ENCODE measurements around the gene SMIM36.
"Not testable (repeated sequence)": the region's sequence is repeated elsewhere in the genome, so short reads cannot be mapped to it uniquely, and the experiment has no call there.

The SMIM36 gene

DNA sequence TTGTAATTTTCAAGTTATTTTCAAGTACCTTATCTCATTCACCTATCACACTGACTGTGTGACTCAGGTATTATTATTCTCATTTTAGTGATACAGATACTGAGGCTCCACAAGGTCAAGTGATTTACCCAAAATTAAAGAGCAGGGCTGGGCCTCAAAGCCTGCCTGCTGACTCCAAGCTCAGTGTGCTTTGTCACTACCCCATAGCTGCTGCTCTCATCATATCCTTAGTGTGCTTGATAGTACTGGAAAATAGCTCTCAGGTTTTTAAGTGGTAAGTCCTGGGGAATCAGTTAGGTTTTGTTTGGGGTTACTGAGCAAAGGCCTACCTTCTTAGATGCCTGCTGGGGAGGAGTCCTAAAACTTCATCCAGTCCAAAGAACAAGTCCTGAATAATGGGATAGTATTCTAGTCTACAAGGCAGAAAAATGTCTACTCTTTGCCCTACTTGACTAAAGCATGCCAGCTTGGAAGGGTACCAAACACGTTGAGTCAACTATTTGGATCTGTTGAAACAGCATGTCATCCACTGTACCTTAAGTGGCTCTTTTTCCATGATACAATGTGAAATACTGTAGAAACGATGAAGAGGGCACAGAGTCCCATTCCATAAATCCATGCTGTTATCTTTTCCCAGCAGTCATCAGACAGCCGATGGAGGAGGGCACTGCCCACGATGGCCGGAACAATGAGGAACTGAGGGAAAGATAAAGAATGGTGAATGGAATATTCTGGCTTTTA is 100.4 kb downstream of the SMIM36 start:
- no peak for DNase-seq

DNA sequence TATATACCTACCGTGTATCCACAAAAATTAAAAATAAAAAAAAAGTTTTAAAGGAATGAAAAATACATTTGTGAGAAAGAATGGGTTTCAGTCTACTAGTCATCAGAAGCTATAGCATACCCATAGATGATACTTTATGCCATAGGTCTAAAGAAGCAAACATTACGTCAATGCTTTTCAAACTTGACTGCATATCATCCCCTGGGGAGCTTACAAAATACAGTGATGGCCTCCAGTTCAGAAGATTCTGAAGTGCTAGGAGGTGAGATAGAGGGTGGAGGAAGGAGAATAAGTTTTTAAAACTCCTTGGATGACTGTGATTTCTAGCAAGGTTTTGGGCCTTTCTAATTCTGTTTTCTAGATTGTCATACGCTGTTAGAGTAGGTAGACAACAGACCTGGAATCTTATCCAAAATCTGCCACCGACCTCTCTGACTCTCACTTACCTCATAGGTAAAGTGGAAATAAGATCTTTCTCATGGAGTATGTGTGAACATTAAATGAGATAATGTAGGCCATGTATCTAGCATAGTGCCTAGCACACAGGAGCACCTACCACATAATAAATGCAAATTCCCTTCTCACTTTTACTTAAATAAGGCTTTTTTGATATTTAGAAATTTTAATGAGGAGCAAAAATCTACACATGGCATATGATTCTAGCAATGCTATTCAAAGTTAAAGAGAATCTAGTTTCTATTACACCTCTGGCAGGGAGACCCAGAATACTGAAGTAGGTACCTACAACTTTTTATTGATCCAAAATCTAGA is 102.0 kb downstream of the SMIM36 start:
- no peak for DNase-seq

DNA sequence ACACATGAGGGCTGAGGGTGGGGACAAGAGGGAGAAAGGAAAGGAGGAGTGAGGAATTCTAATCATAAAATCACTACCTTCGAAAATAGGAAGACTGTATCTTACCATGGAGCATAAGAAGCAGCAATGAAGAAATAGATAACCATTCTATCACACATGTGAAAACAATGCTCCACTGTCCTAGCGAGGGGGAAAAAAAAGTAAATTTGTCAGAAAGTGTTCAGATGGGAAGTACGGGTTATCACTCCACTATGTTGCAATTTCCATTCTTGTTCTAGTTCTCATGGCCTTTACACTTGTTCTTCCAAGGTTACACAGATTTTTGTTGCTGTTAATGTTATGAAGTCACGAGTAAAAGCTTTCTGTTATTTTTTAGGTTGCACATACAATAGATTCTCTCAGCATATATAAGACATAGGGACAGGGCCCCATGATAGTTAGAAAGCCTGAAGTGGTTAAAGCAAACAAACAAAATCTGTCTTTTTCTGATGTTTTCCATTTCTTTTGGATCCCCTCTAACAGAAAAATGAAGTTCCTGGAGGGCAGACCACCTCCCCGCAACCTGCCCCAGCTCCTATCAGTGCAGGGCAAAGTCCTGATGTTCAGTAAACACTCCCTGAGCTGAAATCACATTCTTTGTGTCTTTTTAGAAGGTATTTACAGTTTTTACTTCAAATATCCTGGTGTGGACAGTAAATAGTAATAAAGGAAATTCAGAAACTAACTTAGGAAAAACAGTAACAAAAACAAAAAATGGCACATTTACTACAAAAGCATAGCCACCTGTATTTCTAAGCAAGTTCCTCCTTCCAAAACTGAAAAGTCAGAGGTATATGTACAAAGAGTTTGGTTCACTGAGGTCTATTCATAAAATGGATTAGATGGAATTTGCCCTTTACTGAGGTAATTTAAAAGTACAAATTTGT is 103.3 kb downstream of the SMIM36 start:
- DNase-seq: no peak

DNA sequence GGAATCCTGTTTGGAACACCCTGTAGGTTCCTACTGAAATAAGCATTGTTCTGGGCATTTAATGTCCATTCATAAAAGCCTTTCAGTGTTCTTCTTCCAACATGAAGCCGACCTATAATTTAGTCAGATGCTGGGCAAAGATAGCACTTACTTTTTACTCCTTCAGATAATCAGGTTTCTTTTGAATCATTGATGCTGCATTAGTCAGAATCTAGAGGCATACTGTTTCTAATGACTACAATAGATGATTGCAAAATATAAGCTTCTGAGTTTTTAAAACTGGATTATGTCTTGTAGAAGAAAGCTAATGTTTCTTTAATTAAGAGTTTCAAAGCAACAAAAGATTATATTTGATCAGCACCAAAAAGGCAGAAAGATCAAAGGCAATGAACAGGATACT is 105.7 kb downstream of the SMIM36 start:
- DNase-seq: no peak

DNA sequence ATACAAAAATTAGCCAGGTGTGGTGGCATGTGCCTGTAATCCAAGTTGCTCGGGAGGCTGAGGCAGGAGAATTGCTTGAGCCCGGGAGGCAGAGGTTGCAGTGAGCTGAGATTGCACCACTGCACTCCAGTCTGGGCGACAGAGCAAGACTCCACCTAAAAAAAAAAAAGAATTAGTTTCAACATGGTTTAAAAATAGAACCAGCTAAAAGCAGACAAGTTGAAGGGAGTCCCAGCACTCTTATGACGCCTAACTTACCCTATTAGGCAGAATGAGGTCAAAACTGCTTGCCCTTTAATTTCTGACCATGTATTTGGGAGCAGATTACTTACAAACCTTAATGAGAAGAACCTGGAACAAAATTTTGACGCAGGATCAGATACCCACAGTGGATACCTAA is 107.1 kb downstream of the SMIM36 start:
- DNase-seq: not testable (repeated sequence)

DNA sequence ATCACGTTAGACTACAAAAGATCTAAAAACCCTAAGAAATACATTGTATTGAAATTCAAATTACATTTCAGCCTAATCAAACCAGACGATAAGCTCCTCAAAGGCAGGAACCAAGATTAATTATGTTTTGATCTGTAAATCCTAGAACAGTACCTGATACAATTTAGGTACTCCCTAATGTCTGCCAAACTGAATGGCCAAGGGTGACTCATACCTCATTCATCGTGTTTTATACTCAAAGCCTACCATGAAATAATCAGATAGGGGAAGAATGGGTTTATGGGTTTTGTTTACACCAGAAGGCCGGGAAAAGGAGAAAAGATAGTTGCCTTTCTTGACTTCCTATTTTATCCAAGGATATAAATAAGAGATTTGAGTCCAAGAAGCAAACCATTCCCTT is 108.9 kb downstream of the SMIM36 start:
- DNase-seq: no peak

Data from hematopoietic multipotent progenitor cell treated with erythropoietin and hydrocortisone succinate and interleukin-3 and kit ligand, for 6 days (in vitro differentiated cells).